ENCODE measurements around the gene MDGA2. TPM values are rescaled to one million over a fixed set of nuclear protein-coding genes. Genes with fewer than 3 reads are reported as not detected.

Gene MDGA2
- total and polyA plus RNA-seq, 9 of the 15 experiments (the other 6 are each of a cell fraction or from before 2014, with no cell fraction given), result 0.01 to 0.18 (median 0.03) TPM; not detected in 5

- 0% methylated on average over 1 of the region's 1 CpG for WGBS (ENCODE audit: insufficient coverage, low coverage, missing lambda C conversion rate)
- TF ChIP-seq SETDB1 (IDR thresholded peaks at IDR 0.05; ENCODE audit: low read length) (no peak), ZFP30 (CRISPR knock-in tag; IDR thresholded peaks at IDR 0.05; ENCODE audit: borderline replicate concordance) (no peak), POLR3G (IDR thresholded peaks at IDR 0.05; ENCODE audit: extremely low read depth, insufficient read length, insufficient replicate concordance) (no peak), CEBPZ (IDR thresholded peaks at IDR 0.05; ENCODE audit: borderline replicate concordance, low read depth, low read length) (no peak), MAZ (CRISPR knock-in tag; conservative IDR thresholded peaks at IDR 0.05 in 1 of 2, IDR thresholded peaks at IDR 0.05 in 1 of 2) (no peak), FOXP1 (CRISPR knock-in tag; IDR thresholded peaks at IDR 0.05) (no peak)
- Histone ChIP-seq H3K4me1 (replicated peaks in 1 of 2; ENCODE audit: control insufficient read depth in 2 of 2, insufficient read depth in 2 of 2, low read length in 2 of 2) (no peaks in the 10 kb centered on the region), H4K20me1 (replicated peaks; ENCODE audit: control insufficient read depth, insufficient read depth, low read length) (no peaks in the 10 kb centered on the region), H3K4me2 (ENCODE audit: insufficient read depth, low read length) (no peak overlapping the region), H3K4me3 (no peak overlapping the region), H2AFZ (ENCODE audit: low read depth, low read length) (no peak overlapping the region), H3K27me3 (ENCODE audit: control insufficient read depth in 2 of 2, insufficient read depth in 2 of 2, low read length in 2 of 2) (no peaks in the 10 kb centered on the region), H3K79me2 (ENCODE audit: control insufficient read depth, insufficient read depth, low read length) (no peaks in the 10 kb centered on the region), H3K36me3 (ENCODE audit: control insufficient read depth, insufficient read depth, low read length) (no peaks in the 10 kb centered on the region), H3K27ac (ENCODE audit: extremely low read depth, low read depth, low read length) (no peak overlapping the region), H3K9ac (ENCODE audit: insufficient read depth in 1 of 2, low read depth in 2 of 2, low read length in 2 of 2) (no peak overlapping the region), H3K9me1 (ENCODE audit: control insufficient read depth, insufficient read depth, low read length) (no peaks in the 10 kb centered on the region), H3K9me3 (replicated peaks; ENCODE audit: control insufficient read depth, insufficient read depth, low read depth, low read length) (no peaks in the 10 kb centered on the region)
- in situ Hi-C loops (cut with MboI), result no loop called here
- ATAC-seq (no peak), DNase-seq (ENCODE audit: extremely low read depth in 1 of 4, low spot score in 3 of 4) (no peak), FAIRE-seq (no peak)
- CTCF ChIA-PET (ENCODE audit: low intra/inter-chr PET ratio), result no interaction called here
- no TSS peak for BruUV-seq (replicated peaks)
- POLR2A ChIA-PET, result no interaction called here
- intact Hi-C loops (cut with micrococcal nuclease), result no loop called here
Observed at GRCh38 chr14:47195582-47195981, 479.8 kb downstream of the MDGA2 start.

Measured in K562 (cell line).